ENCODE measurements around the gene MFAP1.

DNA sequence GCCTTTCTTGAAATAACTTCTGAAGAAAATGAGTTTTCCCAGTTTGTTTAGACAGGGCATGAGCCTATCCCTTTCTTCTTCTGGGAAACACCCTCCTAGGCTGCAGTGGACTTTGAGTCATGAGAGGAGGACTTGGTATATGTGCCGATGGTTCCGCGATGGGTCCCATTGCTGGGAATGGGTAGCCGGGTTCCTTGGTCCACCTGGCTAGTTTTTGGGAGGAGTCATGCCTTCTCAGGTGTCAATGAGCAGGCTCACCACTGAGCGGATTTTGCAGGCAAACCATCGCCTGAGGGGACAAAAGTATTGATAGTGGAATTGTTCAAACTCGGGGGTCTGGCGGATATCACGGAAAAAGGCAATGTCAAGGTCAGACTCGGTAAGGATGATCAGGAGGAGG is 49.2 kb upstream of the MFAP1 start:
- TF ChIP-seq CTCF (IDR thresholded peaks at IDR 0.05) = no peak
- no peak for TF ChIP-seq POLR2A (IDR thresholded peaks at IDR 0.05; ENCODE audit: low read depth)
- TF ChIP-seq POLR2AphosphoS5 (IDR thresholded peaks at IDR 0.05) = no peak
- TF ChIP-seq EP300 (IDR thresholded peaks at IDR 0.05) = no peak
